ENCODE data around the gene TMTC1.

GRCh38 chr12:29625359-29625953 is 158.3 kb downstream of the TMTC1 start:
- TF ChIP-seq, protein P1, sequence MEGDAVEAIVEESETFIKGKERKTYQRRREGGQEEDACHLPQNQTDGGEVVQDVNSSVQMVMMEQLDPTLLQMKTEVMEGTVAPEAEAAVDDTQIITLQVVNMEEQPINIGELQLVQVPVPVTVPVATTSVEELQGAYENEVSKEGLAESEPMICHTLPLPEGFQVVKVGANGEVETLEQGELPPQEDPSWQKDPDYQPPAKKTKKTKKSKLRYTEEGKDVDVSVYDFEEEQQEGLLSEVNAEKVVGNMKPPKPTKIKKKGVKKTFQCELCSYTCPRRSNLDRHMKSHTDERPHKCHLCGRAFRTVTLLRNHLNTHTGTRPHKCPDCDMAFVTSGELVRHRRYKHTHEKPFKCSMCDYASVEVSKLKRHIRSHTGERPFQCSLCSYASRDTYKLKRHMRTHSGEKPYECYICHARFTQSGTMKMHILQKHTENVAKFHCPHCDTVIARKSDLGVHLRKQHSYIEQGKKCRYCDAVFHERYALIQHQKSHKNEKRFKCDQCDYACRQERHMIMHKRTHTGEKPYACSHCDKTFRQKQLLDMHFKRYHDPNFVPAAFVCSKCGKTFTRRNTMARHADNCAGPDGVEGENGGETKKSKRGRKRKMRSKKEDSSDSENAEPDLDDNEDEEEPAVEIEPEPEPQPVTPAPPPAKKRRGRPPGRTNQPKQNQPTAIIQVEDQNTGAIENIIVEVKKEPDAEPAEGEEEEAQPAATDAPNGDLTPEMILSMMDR (optimal IDR thresholded peaks at IDR 0.05 in 1 of 3, IDR thresholded peaks at IDR 0.05 in 1 of 3, conservative IDR thresholded peaks at IDR 0.05 in 1 of 3; ENCODE audit: extremely low read depth in 1 of 3, insufficient read depth in 2 of 3, low read length in 3 of 3) = no peak
- TF ChIP-seq EZH2 (IDR thresholded peaks at IDR 0.05; ENCODE audit: low read length) = no peak
